ENCODE measurements around the gene ADRM1. TPM values are rescaled to one million over a fixed set of nuclear protein-coding genes. Genes with fewer than 3 reads are reported as not detected.

The ADRM1 gene
- total and polyA plus RNA-seq, 2 of the 4 experiments (the other 2 are of a cell fraction), result 103 to 149 TPM

DNA sequence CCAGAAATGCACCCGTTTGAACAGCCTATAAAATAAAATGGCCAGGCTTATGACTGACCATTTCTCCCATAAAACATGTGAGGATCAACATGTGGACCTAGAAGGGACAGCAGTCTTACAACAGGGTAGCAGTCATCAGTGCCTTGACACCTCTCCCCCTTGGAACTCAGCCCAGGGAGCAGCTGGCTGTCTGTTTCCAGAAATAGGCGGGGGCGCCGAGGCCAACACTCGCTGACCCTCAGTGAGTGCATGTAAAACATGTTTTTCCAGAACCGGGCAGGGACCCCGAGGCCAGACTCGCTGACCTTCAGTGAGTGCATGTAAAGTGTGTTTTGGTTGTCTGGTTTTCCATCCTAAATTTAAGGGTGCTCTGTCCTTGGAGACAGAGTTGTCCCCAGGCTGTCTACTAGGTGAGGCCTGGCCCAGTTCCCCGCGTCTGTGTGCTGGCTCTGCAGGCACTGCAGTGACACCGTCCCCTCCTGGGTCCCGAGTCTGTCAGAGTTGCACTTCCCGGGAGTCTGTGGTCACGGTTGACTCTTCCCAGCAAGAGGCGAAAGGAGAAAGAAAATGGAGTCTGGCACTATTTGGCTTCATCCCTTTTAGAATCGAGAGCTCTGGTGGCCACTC lies 19.8 kb upstream of the ADRM1 start:
- Histone ChIP-seq H4K20me1 (ENCODE audit: insufficient read depth, low read length) (peaks cover 7% of the 10 kb centered on the region; the same call in 1 of the 2 replicates), H3K9ac (ENCODE audit: low read depth, low read length) (no peak overlapping the region), H4K5ac (ENCODE audit: low read depth, low read length) (no peak overlapping the region), H3K4me3 (ENCODE audit: insufficient read depth, low read depth, low read length) (no peak overlapping the region), H3K9me3 (ENCODE audit: control insufficient read depth, insufficient read depth, low read length) (no peaks in the 10 kb centered on the region), H3K9me1 (ENCODE audit: insufficient read depth, low read length) (peaks cover 12% of the 10 kb centered on the region), H3K14ac (replicated peaks; ENCODE audit: low read depth, low read length) (no peak overlapping the region), H3K27ac (ENCODE audit: insufficient read depth, low read length) (no peak overlapping the region), H3K4me1 (ENCODE audit: control insufficient read depth, insufficient read depth, low read length) (no peaks in the 10 kb centered on the region), H2BK120ac (ENCODE audit: low read depth, low read length) (no peak overlapping the region), H2AFZ (replicated peaks; ENCODE audit: low read length, poor library complexity) (no peak overlapping the region), H3K56ac (ENCODE audit: extremely low read depth, insufficient read depth, low read length) (no peak overlapping the region), H3K23ac (ENCODE audit: low read depth, low read length) (no peak overlapping the region), H2AK9ac (replicated peaks; ENCODE audit: low read depth, low read length, poor library complexity) (no peak overlapping the region), H2BK20ac (ENCODE audit: low read depth, low read length) (no peak overlapping the region), H2AK5ac (ENCODE audit: low read depth, low read length) (no peak overlapping the region), H3K79me1 (ENCODE audit: low read depth in 1 of 2, low read length in 2 of 2) (peaks cover 4 to 7% of the 10 kb centered on the region in 2 experiments; a peak in 2 of 4 replicates), H4K91ac (ENCODE audit: insufficient read depth, low read depth, low read length) (no peak overlapping the region), H3K18ac (ENCODE audit: low read depth, low read length) (no peak overlapping the region), H2BK15ac (ENCODE audit: low read depth, low read length) (no peak overlapping the region), H3K36me3 (ENCODE audit: control insufficient read depth, insufficient read depth, low read length) (peaks cover 72% of the 10 kb centered on the region), H3K4ac (ENCODE audit: low read depth, low read length) (no peak overlapping the region), H4K8ac (ENCODE audit: low read depth in 2 of 2, low read length in 2 of 2) (no peak overlapping the region), H3K4me2 (ENCODE audit: low read depth, low read length) (no peak overlapping the region), H2BK5ac (ENCODE audit: low read depth, low read length, poor library complexity, severe bottlenecking) (no peak overlapping the region), H3K27me3 (ENCODE audit: control insufficient read depth, insufficient read depth, low read length) (no peaks in the 10 kb centered on the region)
- dilution Hi-C loops (cut with HindIII; ENCODE audit: low sequenced_read_pairs, unreplicated experiment), result loop anchor here (25.0 kb wide), 1 partner anchor 104 kb away; the partner anchor contains the start of gene RPS21
- BruUV-seq (replicated peaks), result no TSS peak
- DNase-seq (no peak), ATAC-seq (ENCODE audit: low read depth) (no peak)
- TF ChIP-seq, protein P1, sequence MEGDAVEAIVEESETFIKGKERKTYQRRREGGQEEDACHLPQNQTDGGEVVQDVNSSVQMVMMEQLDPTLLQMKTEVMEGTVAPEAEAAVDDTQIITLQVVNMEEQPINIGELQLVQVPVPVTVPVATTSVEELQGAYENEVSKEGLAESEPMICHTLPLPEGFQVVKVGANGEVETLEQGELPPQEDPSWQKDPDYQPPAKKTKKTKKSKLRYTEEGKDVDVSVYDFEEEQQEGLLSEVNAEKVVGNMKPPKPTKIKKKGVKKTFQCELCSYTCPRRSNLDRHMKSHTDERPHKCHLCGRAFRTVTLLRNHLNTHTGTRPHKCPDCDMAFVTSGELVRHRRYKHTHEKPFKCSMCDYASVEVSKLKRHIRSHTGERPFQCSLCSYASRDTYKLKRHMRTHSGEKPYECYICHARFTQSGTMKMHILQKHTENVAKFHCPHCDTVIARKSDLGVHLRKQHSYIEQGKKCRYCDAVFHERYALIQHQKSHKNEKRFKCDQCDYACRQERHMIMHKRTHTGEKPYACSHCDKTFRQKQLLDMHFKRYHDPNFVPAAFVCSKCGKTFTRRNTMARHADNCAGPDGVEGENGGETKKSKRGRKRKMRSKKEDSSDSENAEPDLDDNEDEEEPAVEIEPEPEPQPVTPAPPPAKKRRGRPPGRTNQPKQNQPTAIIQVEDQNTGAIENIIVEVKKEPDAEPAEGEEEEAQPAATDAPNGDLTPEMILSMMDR (conservative IDR thresholded peaks at IDR 0.05; ENCODE audit: low read depth, low read length), result no peak
- TF ChIP-seq, protein P2, sequence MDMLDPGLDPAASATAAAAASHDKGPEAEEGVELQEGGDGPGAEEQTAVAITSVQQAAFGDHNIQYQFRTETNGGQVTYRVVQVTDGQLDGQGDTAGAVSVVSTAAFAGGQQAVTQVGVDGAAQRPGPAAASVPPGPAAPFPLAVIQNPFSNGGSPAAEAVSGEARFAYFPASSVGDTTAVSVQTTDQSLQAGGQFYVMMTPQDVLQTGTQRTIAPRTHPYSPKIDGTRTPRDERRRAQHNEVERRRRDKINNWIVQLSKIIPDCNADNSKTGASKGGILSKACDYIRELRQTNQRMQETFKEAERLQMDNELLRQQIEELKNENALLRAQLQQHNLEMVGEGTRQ (IDR thresholded peaks at IDR 0.05; ENCODE audit: low read depth, low read length), result no peak
- no peak for TF ChIP-seq CHD1 (IDR thresholded peaks at IDR 0.05; ENCODE audit: low read depth, low read length)
- TF ChIP-seq NFE2L2 (IDR thresholded peaks at IDR 0.05; ENCODE audit: low read depth, low read length), result no peak
- no peak for TF ChIP-seq MAZ (IDR thresholded peaks at IDR 0.05; ENCODE audit: borderline replicate concordance, low read depth, low read length)
- TF ChIP-seq SMC3 (IDR thresholded peaks at IDR 0.05; ENCODE audit: low read depth, low read length), result no peak
- TF ChIP-seq BHLHE40 (IDR thresholded peaks at IDR 0.05; ENCODE audit: low read depth, low read length), result no peak
- TF ChIP-seq CEBPB (IDR thresholded peaks at IDR 0.05; ENCODE audit: low read depth, low read length), result no peak
- no peak for TF ChIP-seq FOS (IDR thresholded peaks at IDR 0.05; ENCODE audit: low read depth, low read length)
- TF ChIP-seq RAD21 (IDR thresholded peaks at IDR 0.05; ENCODE audit: low read length), result no peak
- TF ChIP-seq MXI1 (IDR thresholded peaks at IDR 0.05; ENCODE audit: borderline replicate concordance, low read depth, low read length), result no peak
- TF ChIP-seq, protein P3, sequence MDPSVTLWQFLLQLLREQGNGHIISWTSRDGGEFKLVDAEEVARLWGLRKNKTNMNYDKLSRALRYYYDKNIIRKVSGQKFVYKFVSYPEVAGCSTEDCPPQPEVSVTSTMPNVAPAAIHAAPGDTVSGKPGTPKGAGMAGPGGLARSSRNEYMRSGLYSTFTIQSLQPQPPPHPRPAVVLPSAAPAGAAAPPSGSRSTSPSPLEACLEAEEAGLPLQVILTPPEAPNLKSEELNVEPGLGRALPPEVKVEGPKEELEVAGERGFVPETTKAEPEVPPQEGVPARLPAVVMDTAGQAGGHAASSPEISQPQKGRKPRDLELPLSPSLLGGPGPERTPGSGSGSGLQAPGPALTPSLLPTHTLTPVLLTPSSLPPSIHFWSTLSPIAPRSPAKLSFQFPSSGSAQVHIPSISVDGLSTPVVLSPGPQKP (IDR thresholded peaks at IDR 0.05; ENCODE audit: borderline replicate concordance, low read depth, low read length), result no peak
- TF ChIP-seq RCOR1 (IDR thresholded peaks at IDR 0.05; ENCODE audit: insufficient replicate concordance, low read length), result no peak
- no peak for TF ChIP-seq POLR2A (IDR thresholded peaks at IDR 0.05; ENCODE audit: low read depth, low read length)
- TF ChIP-seq RFX5 (IDR thresholded peaks at IDR 0.05; ENCODE audit: low read depth, low read length), result no peak
- TF ChIP-seq MAFK (IDR thresholded peaks at IDR 0.05; ENCODE audit: low read depth, low read length), result no peak
- intact Hi-C loops (cut with micrococcal nuclease), result no loop called here
- CTCF ChIA-PET, result no interaction called here
- POLR2A ChIA-PET (ENCODE audit: unreplicated experiment), result no interaction called here
- in situ Hi-C loops (cut with MboI; ENCODE audit: low sequenced_read_pairs), result loop anchor here (25.0 kb wide), 1 partner anchor 329 kb away; no protein-coding TSS in a partner anchor
- 72% methylated on average over 2 of the region's 16 CpGs; no CpG with 5 or more reads in 1 of the 2 experiments for WGBS, 2 experiments (ENCODE audit: extremely low coverage in 2 of 2, insufficient read length in 1 of 2)
